HFFc6 (cell line): ENCODE data around the gene FAM149B1. TPM values are rescaled to one million over a fixed set of nuclear protein-coding genes. Genes with fewer than 3 reads are reported as not detected.

Experiments used
- DNase-seq: peaks from one replicate; pipeline ENCODE4 v3.0.0-alpha.2; 2018
- H3K27ac Mint-ChIP-seq: 2 replicates; pipeline ENCODE4 v1.8.0; 2020; ENCODE audit warnings: mild to moderate bottlenecking, mixed read lengths
- H3K27me3 Mint-ChIP-seq: 2 replicates; pipeline ENCODE4 v1.8.0; 2021; ENCODE audit warnings: mild to moderate bottlenecking, moderate library complexity, mixed read lengths; ENCODE audit not compliant: insufficient read depth
- H3K36me3 Mint-ChIP-seq: 2 replicates; pipeline ENCODE4 v1.8.0; 2021; ENCODE audit warnings: low read depth, mixed read lengths
- H3K4me1 Mint-ChIP-seq: 2 replicates; pipeline ENCODE4 v1.8.0; 2020; ENCODE audit warnings: low read depth, mixed read lengths
- H3K4me3 Mint-ChIP-seq: 2 replicates; pipeline ENCODE4 v1.8.0; 2020; ENCODE audit warnings: mild to moderate bottlenecking, moderate library complexity, mixed read lengths
- H3K9me3 Mint-ChIP-seq: 2 replicates; pipeline ENCODE4 v1.8.0; 2020; ENCODE audit warnings: mild to moderate bottlenecking, mixed read lengths
- total RNA-seq, 6 experiments: library from RNA; stranded (reverse); fragmentation: NEBNext Ultra II Directional; extraction: Animal tissue kit (Norgen Biotek cat#: 25700); gene quantifications; 2 replicates in 1 of 6; 3 replicates in 5 of 6; pipeline ENCODE4 v1.2.3, GENCODE V29; 2021
- TF ChIP-seq, protein P1 (sequence below): fragments of 200-600 bp; sonication (generic); IDR thresholded peaks from 2 replicates; pipeline ENCODE4 v1.5.0; 2021; ENCODE audit warnings: antibody characterized with exemption, mild to moderate bottlenecking

The FAM149B1 gene
- total RNA-seq, 6 experiments from 2014 or later, result 16.9 to 21.9 (median 19.5) TPM

GRCh38 chr10:73281097-73281496 lies 113.2 kb downstream of the FAM149B1 start:
- H3K27ac Mint-ChIP-seq, result no peak overlapping the region
- DNase-seq, result no peak
- H3K36me3 Mint-ChIP-seq, result no peaks in the 10 kb centered on the region
- peaks cover 6% of the 10 kb centered on the region for H3K4me1 Mint-ChIP-seq
- no peaks in the 10 kb centered on the region for H3K9me3 Mint-ChIP-seq
- H3K27me3 Mint-ChIP-seq, result peaks cover 11% of the 10 kb centered on the region
- H3K4me3 Mint-ChIP-seq, result no peak overlapping the region
- TF ChIP-seq, protein P1, sequence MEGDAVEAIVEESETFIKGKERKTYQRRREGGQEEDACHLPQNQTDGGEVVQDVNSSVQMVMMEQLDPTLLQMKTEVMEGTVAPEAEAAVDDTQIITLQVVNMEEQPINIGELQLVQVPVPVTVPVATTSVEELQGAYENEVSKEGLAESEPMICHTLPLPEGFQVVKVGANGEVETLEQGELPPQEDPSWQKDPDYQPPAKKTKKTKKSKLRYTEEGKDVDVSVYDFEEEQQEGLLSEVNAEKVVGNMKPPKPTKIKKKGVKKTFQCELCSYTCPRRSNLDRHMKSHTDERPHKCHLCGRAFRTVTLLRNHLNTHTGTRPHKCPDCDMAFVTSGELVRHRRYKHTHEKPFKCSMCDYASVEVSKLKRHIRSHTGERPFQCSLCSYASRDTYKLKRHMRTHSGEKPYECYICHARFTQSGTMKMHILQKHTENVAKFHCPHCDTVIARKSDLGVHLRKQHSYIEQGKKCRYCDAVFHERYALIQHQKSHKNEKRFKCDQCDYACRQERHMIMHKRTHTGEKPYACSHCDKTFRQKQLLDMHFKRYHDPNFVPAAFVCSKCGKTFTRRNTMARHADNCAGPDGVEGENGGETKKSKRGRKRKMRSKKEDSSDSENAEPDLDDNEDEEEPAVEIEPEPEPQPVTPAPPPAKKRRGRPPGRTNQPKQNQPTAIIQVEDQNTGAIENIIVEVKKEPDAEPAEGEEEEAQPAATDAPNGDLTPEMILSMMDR, result no peak

DNA sequence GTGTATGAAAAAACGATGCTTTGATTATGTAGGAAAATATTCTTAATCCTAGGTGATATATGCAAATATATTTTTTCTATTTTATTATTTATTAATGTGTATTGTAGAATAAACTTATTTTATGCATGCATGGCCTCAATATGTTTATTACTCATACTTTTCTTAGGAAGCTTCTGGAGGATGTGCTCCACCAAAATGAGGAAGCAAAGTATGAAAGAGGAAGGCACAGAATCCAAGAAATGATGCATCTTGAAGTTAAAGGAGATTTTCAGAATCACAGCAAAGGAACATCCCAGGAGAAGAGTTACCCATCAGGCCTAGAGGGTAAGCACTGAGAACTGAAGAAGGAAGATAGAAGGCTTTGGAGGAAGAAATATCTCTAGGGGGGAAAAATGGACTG lies 119.5 kb downstream of the FAM149B1 start:
- DNase-seq, result no peak
- H3K4me1 Mint-ChIP-seq, result no peaks in the 10 kb centered on the region
- H3K36me3 Mint-ChIP-seq, result peaks cover 3% of the 10 kb centered on the region; the same call in 1 of the 2 replicates
- peaks cover 5% of the 10 kb centered on the region for H3K27me3 Mint-ChIP-seq
- H3K27ac Mint-ChIP-seq, result no peak overlapping the region
- peaks cover 4% of the 10 kb centered on the region; the same call in 1 of the 2 replicates for H3K9me3 Mint-ChIP-seq
- no peak overlapping the region for H3K4me3 Mint-ChIP-seq
- TF ChIP-seq, protein P1, result no peak

DNA sequence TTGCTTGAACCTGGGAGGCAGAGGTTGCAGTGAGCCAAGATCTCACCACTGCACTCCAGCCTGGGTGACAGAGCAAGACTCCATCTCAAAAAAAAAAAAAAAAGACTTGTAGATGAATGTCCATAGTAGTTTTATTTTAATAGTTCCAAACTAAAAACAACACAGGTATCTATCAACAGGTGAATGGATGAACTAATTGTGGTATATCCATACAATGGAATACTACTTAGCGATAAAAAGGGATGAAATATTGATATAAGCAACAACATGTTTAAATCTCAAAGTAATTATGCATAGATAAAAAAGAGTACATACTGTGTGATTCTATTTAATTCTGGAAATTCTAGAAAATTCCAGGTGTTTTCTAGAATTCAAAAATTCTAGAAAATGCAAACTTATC lies 122.0 kb downstream of the FAM149B1 start:
- TF ChIP-seq, protein P1, result no peak

DNA sequence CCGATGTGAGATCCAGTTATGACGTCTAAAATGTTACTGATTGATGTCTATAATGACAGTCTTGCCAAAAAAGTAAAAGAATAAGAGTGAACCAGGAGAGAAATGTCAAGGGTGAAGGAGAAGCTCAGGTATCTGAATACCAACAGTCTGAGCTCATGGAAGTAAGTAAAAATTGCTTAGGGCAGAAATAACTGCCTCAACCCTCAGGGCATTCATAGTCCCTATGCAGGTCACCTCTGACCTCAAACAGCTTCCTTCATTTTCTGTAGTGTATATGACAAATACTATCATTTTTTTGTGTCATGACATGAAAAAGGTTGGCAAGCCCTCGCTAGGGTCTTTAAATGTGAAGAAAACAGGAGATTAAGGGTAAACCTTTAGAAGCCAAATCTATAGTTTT lies 125.5 kb downstream of the FAM149B1 start:
- no peak for DNase-seq
- Mint-ChIP-seq H3K27me3 (peaks cover 12% of the 10 kb centered on the region), H3K27ac (no peak overlapping the region), H3K36me3 (peaks cover 3% of the 10 kb centered on the region; the same call in 1 of the 2 replicates), H3K4me3 (no peak overlapping the region), H3K9me3 (peaks cover 4% of the 10 kb centered on the region; the same call in 1 of the 2 replicates), H3K4me1 (no peaks in the 10 kb centered on the region)
- TF ChIP-seq, protein P1, result no peak

More for the DNA sequence above, 122.0 kb downstream of the FAM149B1 start:
- no peaks in the 10 kb centered on the region for H3K4me1 Mint-ChIP-seq
- peaks cover 3% of the 10 kb centered on the region; the same call in 1 of the 2 replicates for H3K36me3 Mint-ChIP-seq
- H3K27me3 Mint-ChIP-seq, result peaks cover 6% of the 10 kb centered on the region
- no peak for DNase-seq
- H3K9me3 Mint-ChIP-seq, result peaks cover 4% of the 10 kb centered on the region; the same call in 1 of the 2 replicates
- H3K27ac Mint-ChIP-seq, result no peak overlapping the region
- no peak overlapping the region for H3K4me3 Mint-ChIP-seq

Other genes with a start within 250 kb of the FAM149B1 start
- not detected for gene PLA2G12B, start 213.3 kb upstream of the FAM149B1 start, total RNA-seq
- gene P4HA1, start 71.3 kb upstream of the FAM149B1 start, total RNA-seq, result 100 to 1,000 TPM; 117 to 192 (median 127) TPM
- gene NUDT13, start 57.7 kb upstream of the FAM149B1 start, total RNA-seq, result 1 to 10 TPM; 1.3 to 2.3 (median 2.1) TPM
- 10 to 100 TPM; 31.3 to 39.0 (median 33.6) TPM for gene ECD, start 111 bp upstream of the FAM149B1 start, total RNA-seq
- 10 to 100 TPM; 18.6 to 30.9 (median 27.1) TPM for gene DNAJC9, start 79.1 kb downstream of the FAM149B1 start, total RNA-seq
- gene MRPS16, start 84.5 kb downstream of the FAM149B1 start, total RNA-seq, result 100 to 1,000 TPM; 100 to 140 (median 116) TPM
- gene CFAP70, start 190.7 kb downstream of the FAM149B1 start, total RNA-seq, result under 1 TPM; 0.13 to 0.43 (median 0.21) TPM
- gene ANXA7, start 245.9 kb downstream of the FAM149B1 start, total RNA-seq, result 100 to 1,000 TPM; 125 to 167 (median 134) TPM